Neural cell (in vitro differentiated cells): ENCODE measurements around the gene BCL3. TPM values are rescaled to one million over a fixed set of nuclear protein-coding genes. Genes with fewer than 3 reads are reported as not detected.

Experiments used
- H2AFZ ChIP-seq: fragments of 200-600, 300-800 bp; sonication (generic), shearing (Covaris generic); 2 replicates; pipeline ENCODE4 v1.6.0; 2014; ENCODE audit warnings: low read depth, mild to moderate bottlenecking, antibody characterized with exemption, low read length, moderate library complexity
- H3F3A ChIP-seq: fragments of 200-600 bp; shearing (Covaris generic); 2 replicates; pipeline ENCODE4 v1.6.1; 2016; ENCODE audit warnings: mild to moderate bottlenecking, moderate library complexity, mixed read lengths, antibody characterized with exemption, low read length; ENCODE audit not compliant: insufficient read depth, poor library complexity, severe bottlenecking
- H3K27ac ChIP-seq: fragments of 200-600, 300-800 bp; sonication (generic), shearing (Covaris generic); 2 replicates; pipeline ENCODE4 v1.5.1; 2014; ENCODE audit warnings: mild to moderate bottlenecking, low read length, moderate library complexity
- H3K27me3 ChIP-seq: fragments of 300-800, 200-600 bp; sonication (generic), shearing (Covaris generic); 2 replicates; pipeline ENCODE4 v1.6.0; 2014; ENCODE audit warnings: mild to moderate bottlenecking, low read depth, low read length, moderate library complexity; ENCODE audit not compliant: insufficient read depth
- H3K36me3 ChIP-seq: fragments of 300-800, 200-600 bp; sonication (generic), shearing (Covaris generic); 2 replicates; pipeline ENCODE4 v1.5.1; 2014; ENCODE audit warnings: mild to moderate bottlenecking, antibody characterized with exemption, low read length, moderate library complexity; ENCODE audit not compliant: insufficient read depth
- H3K4me2 ChIP-seq: fragments of 300-800, 200-600 bp; sonication (generic), shearing (Covaris generic); 2 replicates; pipeline ENCODE4 v1.6.0; 2014; ENCODE audit warnings: mild to moderate bottlenecking, low read length
- H3K4me3 ChIP-seq: fragments of 300-800, 200-600 bp; sonication (generic), shearing (Covaris generic); 2 replicates; pipeline ENCODE4 v1.5.1; 2014; ENCODE audit warnings: mild to moderate bottlenecking, low read length, moderate library complexity
- H3K79me2 ChIP-seq: fragments of 200-600 bp; shearing (Covaris generic); replicated peaks from 2 replicates; pipeline ENCODE4 v1.6.0; 2014; ENCODE audit warnings: mild to moderate bottlenecking, low read length, moderate library complexity; ENCODE audit not compliant: insufficient read depth
- H3K9ac ChIP-seq: fragments of 300-800, 200-600 bp; sonication (generic), shearing (Covaris generic); 2 replicates; pipeline ENCODE4 v1.6.1; 2016; ENCODE audit warnings: mild to moderate bottlenecking, low read length, mixed read lengths
- H3K9me2 ChIP-seq: fragments of 200-600 bp; shearing (Covaris generic); 2 replicates; pipeline ENCODE4 v1.6.1; 2016; ENCODE audit warnings: mild to moderate bottlenecking, low read length, mixed read lengths; ENCODE audit not compliant: insufficient read depth
- H3K9me3 ChIP-seq: fragments of 200-600, 300-800 bp; sonication (generic), shearing (Covaris generic); 2 replicates; pipeline ENCODE4 v1.6.1; 2016; ENCODE audit warnings: mild to moderate bottlenecking, mixed run types, low read length, moderate library complexity, mixed read lengths
- H4K20me1 ChIP-seq: fragments of 200-600 bp; shearing (Covaris generic); 2 replicates; pipeline ENCODE4 v1.6.1; 2016; ENCODE audit warnings: mild to moderate bottlenecking, mixed run types; ENCODE audit not compliant: insufficient read depth
- CTCF ChIP-seq: fragments of 450-650 bp; IDR thresholded peaks from 2 replicates; pipeline ENCODE4 v1.5.1; 2014; ENCODE audit warnings: antibody characterized with exemption, mild to moderate bottlenecking, moderate library complexity; ENCODE audit not compliant: poor library complexity, severe bottlenecking
- EP300 ChIP-seq: fragments of 450-650 bp; conservative IDR thresholded peaks from 2 replicates; pipeline ENCODE4 v1.6.1; 2014; ENCODE audit warnings: antibody characterized with exemption, mild to moderate bottlenecking, moderate library complexity; ENCODE audit not compliant: poor library complexity, severe bottlenecking
- EZH2 ChIP-seq: fragments of 200-600, 300-800 bp; shearing (Covaris generic), sonication (generic); IDR thresholded peaks from 2 replicates; pipeline ENCODE4 v1.6.1; 2014; ENCODE audit warnings: antibody characterized with exemption, low read length, borderline replicate concordance, mild to moderate bottlenecking; ENCODE audit not compliant: insufficient read depth, poor library complexity, severe bottlenecking
- MXI1 ChIP-seq: fragments of 450-650 bp; conservative IDR thresholded peaks from 2 replicates; pipeline ENCODE4 v1.6.1; 2014; ENCODE audit warnings: antibody characterized with exemption, mild to moderate bottlenecking; ENCODE audit not compliant: poor library complexity, severe bottlenecking
- POLR2AphosphoS5 ChIP-seq: IDR thresholded peaks from 2 replicates; pipeline ENCODE4 v1.6.1; 2012
- RAD21 ChIP-seq: fragments of 450-650 bp; conservative IDR thresholded peaks from 2 replicates; pipeline ENCODE4 v1.6.1; 2014; ENCODE audit warnings: antibody characterized with exemption, mild to moderate bottlenecking, moderate library complexity
- SMC3 ChIP-seq: fragments of 450-650 bp; conservative IDR thresholded peaks from 2 replicates; pipeline ENCODE4 v1.6.1; 2014; ENCODE audit warnings: antibody characterized with exemption, mild to moderate bottlenecking, moderate library complexity; ENCODE audit not compliant: poor library complexity
- TAF1 ChIP-seq: IDR thresholded peaks from 2 replicates; pipeline ENCODE4 v1.6.1; 2012; ENCODE audit warnings: low read depth
- polyA plus RNA-seq: library from polyadenylated mRNA; depleted of rRNA; stranded (reverse); fragments of >200 nt; gene quantifications from 2 replicates; pipeline ENCODE4 v1.2.3, GENCODE V29; 2014
- TF ChIP-seq, protein P1 (sequence below): IDR thresholded peaks from 2 replicates; pipeline ENCODE4 v1.6.1; 2012; ENCODE audit warnings: borderline replicate concordance

BCL3 gene
- polyA plus RNA-seq, 1 donor from 2014 or later, result 0.48 TPM

- no peak overlapping the region for H3K9ac ChIP-seq
- no peaks in the 10 kb centered on the region for H3K9me3 ChIP-seq
- H3K36me3 ChIP-seq, result no peaks in the 10 kb centered on the region
- H3K79me2 ChIP-seq, result no peaks in the 10 kb centered on the region
- no peaks in the 10 kb centered on the region for H3K9me2 ChIP-seq
- no peaks in the 10 kb centered on the region for H3K27me3 ChIP-seq
- H3K4me3 ChIP-seq, result no peak overlapping the region
- no peaks in the 10 kb centered on the region for H4K20me1 ChIP-seq
- H2AFZ ChIP-seq, result no peak overlapping the region
- no peaks in the 10 kb centered on the region for H3F3A ChIP-seq
- TF ChIP-seq TAF1 (no peak), EZH2 (no peak), MXI1 (no peak), RAD21 (no peak), EP300 (no peak), SMC3 (no peak), CTCF (no peak), POLR2AphosphoS5 (no peak)
- TF ChIP-seq, protein P1, sequence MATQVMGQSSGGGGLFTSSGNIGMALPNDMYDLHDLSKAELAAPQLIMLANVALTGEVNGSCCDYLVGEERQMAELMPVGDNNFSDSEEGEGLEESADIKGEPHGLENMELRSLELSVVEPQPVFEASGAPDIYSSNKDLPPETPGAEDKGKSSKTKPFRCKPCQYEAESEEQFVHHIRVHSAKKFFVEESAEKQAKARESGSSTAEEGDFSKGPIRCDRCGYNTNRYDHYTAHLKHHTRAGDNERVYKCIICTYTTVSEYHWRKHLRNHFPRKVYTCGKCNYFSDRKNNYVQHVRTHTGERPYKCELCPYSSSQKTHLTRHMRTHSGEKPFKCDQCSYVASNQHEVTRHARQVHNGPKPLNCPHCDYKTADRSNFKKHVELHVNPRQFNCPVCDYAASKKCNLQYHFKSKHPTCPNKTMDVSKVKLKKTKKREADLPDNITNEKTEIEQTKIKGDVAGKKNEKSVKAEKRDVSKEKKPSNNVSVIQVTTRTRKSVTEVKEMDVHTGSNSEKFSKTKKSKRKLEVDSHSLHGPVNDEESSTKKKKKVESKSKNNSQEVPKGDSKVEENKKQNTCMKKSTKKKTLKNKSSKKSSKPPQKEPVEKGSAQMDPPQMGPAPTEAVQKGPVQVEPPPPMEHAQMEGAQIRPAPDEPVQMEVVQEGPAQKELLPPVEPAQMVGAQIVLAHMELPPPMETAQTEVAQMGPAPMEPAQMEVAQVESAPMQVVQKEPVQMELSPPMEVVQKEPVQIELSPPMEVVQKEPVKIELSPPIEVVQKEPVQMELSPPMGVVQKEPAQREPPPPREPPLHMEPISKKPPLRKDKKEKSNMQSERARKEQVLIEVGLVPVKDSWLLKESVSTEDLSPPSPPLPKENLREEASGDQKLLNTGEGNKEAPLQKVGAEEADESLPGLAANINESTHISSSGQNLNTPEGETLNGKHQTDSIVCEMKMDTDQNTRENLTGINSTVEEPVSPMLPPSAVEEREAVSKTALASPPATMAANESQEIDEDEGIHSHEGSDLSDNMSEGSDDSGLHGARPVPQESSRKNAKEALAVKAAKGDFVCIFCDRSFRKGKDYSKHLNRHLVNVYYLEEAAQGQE, result no peak
- H3K4me2 ChIP-seq, result no peak overlapping the region
- H3K27ac ChIP-seq, result no peak overlapping the region
Observed at GRCh38 chr19:44795398-44795987, 47.0 kb downstream of the BCL3 start.

GRCh38 chr19:44796701-44797115 is 48.2 kb downstream of the BCL3 start:
- no peaks in the 10 kb centered on the region for H3F3A ChIP-seq
- H3K36me3 ChIP-seq, result no peaks in the 10 kb centered on the region
- H2AFZ ChIP-seq, result no peak overlapping the region
- TF ChIP-seq EP300, result no peak
- TF ChIP-seq RAD21, result no peak
- TF ChIP-seq EZH2, result no peak
- TF ChIP-seq, protein P1, result no peak
- no peak for TF ChIP-seq TAF1
- no peak for TF ChIP-seq MXI1
- TF ChIP-seq CTCF, result no peak
- TF ChIP-seq SMC3, result no peak
- no peak for TF ChIP-seq POLR2AphosphoS5
- no peaks in the 10 kb centered on the region for H3K27me3 ChIP-seq
- H3K9ac ChIP-seq, result no peak overlapping the region
- H4K20me1 ChIP-seq, result no peaks in the 10 kb centered on the region
- H3K4me3 ChIP-seq, result no peak overlapping the region
- no peaks in the 10 kb centered on the region for H3K9me3 ChIP-seq
- no peak overlapping the region for H3K4me2 ChIP-seq
- H3K79me2 ChIP-seq, result no peaks in the 10 kb centered on the region
- H3K27ac ChIP-seq, result no peak overlapping the region
- no peaks in the 10 kb centered on the region for H3K9me2 ChIP-seq
